Activated CD8-positive, alpha-beta memory T cell treated with anti-CD3 and anti-CD28 coated beads for 36 hours (primary cell): ENCODE results near the gene KIF26B. TPM values are rescaled to one million over a fixed set of nuclear protein-coding genes. Genes with fewer than 3 reads are reported as not detected.
"Not testable (repeated sequence)": the region's sequence is repeated elsewhere in the genome, so short reads cannot be mapped to it uniquely, and the experiment has no call there.

Experiments
- CTCF ChIA-PET: fragments of 350-600 bp; sonication (Branson Sonifier 250); formaldehyde crosslinking; loops from one replicate; lab custom pipeline; 2021; ENCODE audit warnings: antibody characterized with exemption; lab: Charles Lee
- POLR2A ChIA-PET: fragments of 350-600 bp; sonication (Branson Sonifier 250); formaldehyde crosslinking; loops from one replicate; lab custom pipeline; 2021; ENCODE audit warnings: antibody characterized with exemption; lab: Charles Lee
- total RNA-seq, 2 experiments: library from RNA; stranded (reverse); gene quantifications; one replicate each; pipeline ENCODE4 v1.2.3, GENCODE V29; 2021

Gene KIF26B
- total RNA-seq, 2 experiments from 2014 or later: 0.17 to 0.31 TPM

DNA sequence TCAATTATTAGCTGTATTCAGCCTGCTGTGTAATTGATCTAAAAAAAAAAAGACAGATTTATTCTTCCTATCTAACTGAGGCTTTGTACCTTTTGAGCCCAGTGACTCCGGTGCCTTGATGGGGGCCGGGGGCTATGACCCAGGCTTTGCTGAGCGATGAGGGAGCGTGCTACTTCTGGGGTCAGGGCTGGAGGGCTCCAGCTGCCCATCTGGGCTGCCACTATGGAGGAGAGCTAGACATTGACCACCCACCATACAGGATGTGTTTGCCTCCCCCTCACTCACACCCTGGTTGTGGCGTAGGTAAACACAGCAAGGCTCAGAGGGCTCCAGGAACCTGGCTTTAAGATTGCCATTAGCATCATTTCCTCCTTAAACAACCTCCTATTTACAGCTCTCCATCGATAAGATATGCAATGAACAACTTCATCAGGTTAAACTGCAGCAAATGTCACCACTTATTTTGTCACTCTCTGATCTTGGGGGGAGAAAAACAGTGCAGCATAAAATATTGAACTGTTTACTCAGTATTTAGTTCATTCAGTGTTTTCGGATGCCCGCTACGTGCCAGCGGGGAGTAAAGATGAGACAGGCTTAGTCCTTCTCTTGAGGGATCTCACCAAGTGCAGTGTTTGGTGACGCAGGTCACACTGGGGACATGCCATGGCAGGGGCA is 231.6 kb downstream of the KIF26B start:
- ChIA-PET POLR2A (no interaction called here), CTCF (no interaction called here)

DNA sequence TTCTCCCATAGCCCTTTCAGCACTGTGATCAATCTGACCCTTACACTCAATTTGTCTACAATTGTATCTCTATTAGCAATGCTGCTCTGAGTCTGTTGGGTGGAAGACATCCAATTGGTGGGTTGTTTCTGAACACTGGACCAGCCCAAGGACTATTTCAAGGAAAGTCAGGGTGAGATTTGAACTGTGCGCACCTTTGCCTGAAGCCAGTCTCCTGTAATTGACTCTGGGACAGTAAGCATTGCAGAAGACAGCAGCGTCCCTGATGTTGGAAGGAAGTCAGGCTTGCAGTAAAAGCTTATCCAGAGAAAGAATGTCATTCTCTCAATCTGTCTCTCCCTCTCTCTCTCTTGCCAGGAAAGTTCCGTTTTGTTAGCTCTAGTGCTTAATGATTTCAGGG is 233.9 kb downstream of the KIF26B start:
- CTCF ChIA-PET: no interaction called here
- POLR2A ChIA-PET: no interaction called here

DNA sequence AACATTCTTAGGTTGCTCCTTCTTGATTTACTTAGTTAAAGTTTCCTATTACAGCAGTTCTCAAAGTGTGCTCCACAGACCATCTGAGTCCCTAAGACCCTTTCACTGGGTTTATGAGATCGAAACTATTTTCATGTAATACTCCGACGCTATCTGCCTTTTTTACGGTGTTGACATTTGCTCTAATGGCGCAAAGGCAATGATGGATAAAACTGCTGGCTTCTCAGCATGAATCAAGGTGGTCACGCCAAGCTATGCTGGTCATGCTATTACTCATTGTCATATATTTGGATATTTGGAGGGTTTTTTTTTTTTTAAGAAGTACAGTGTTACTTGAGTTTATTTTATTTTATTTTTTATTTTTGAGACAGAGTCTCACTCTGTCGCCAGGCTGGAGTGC is 235.1 kb downstream of the KIF26B start:
- ChIA-PET CTCF (no interaction called here), POLR2A (no interaction called here)

DNA sequence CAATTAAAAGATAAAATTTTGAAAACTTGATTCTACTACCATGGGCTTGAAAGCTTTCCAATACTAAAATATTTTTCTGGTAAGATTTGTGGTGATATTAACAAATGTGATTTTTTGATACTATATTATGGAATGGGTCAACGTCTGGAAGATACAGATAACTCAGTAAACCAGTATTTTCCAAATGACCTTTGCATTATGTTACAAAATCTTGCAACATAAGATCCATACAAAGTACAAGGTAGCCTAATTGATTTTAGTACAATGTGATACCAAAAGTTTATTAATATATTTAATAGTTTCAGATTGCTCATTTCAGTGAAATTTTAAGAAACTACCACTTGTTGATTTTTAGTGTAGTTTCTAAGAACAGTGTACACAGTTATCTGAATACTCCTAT is 236.2 kb downstream of the KIF26B start:
- CTCF ChIA-PET: no interaction called here
- POLR2A ChIA-PET: no interaction called here

DNA sequence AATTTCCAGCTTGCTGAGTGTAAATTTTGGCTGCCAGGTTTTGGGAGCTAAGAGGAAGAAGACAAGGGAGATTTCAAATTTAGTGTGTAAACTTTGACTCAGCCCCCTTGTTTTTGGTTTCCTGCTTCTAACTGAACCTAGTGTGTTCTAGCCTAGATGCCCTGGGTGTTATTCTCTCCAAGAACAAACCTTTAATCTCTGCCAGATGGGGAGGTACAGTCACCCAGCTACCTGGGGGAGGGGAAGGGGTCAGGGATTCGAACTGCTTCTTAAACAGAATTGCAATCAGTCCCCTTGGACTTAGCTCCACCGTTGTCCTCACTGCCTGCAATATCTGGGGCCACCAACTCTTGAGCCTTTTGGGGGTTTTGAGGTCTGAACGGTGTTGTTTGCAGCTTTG is 238.9 kb downstream of the KIF26B start:
- POLR2A ChIA-PET: no interaction called here
- CTCF ChIA-PET: no interaction called here

DNA sequence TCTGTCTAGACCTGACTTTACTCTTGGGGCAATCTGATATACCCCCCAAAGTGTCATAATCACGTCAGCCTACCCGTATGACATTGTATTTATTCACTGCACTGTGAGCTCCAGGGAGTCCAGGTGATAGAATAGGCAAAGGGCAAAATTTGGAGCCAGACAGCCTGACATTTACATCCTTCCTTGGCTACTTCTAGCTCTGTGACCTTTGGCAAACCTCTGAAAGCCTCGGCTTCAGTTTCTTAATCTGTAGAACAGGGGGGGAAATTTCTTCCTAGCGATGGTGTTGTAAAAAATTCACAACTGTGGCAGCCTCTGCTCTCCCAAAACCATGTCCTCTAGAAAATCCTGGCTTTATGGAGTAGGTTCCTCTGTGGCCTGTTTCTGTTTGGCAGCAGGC is 240.9 kb downstream of the KIF26B start:
- POLR2A ChIA-PET: no interaction called here
- CTCF ChIA-PET: no interaction called here

GRCh38 chr1:245396615-245397014 is 241.8 kb downstream of the KIF26B start:
- ChIA-PET CTCF (no interaction called here), POLR2A (no interaction called here)

GRCh38 chr1:245397771-245398170 is 243.0 kb downstream of the KIF26B start:
- POLR2A ChIA-PET: no interaction called here
- CTCF ChIA-PET: no interaction called here

DNA sequence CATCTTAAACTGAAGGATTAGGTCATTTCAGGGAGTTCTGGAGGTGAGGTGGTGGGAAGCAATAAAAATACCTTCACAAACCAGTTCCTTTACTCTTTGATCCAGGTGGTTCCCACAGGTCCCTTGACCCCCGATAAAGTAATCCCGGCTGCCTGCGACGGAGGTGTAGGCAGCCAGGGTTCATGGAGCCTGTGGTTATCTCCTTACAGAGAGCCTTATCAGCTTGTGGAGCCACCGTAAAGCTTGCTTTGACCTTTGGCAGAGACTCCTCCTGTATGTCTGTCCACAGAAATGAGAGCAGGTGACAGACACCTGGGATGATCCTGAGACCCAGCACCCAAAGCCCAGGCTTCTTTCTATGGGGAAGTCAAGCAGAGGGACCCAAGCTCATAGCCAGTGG is 243.4 kb downstream of the KIF26B start:
- ChIA-PET CTCF (no interaction called here), POLR2A (no interaction called here)

DNA sequence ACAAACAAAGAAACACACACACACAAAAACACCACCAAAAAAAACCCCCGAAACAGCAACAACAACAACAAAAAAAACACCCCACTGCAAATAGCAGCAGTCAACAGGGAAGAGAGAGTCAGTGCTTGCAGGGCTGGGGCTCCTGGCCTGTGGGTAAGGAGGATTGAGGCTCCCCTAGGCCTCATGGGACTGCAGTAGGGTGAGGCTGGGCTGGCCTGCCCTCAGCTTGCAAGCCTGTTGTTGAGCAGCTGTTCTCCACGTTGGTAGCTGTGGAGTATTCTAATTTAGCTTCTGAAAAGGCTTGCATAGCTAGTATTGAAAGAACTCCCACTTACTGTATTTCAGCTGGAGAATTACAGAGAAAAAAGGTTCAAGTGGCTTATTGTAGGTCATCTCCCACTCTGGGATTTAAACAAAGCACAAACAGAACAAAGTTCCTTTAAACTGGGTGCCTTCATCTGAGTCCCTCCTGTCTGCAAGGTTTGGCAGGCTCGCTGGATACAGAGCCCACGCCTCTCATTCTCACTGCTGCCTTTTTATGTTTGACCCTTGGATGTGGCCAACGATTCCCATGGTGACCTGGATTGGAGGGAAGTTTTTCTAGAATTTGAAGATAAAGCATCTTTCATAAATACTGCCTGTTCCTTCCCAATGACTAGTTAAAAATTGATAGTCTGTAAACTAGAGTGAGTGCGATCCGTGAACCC is 247.2 kb downstream of the KIF26B start:
- POLR2A ChIA-PET: no interaction called here
- CTCF ChIA-PET: interaction anchor here (0.9 kb wide), 1 partner anchor 174 kb away, joined by 3 read pairs; no protein-coding TSS in a partner anchor

DNA sequence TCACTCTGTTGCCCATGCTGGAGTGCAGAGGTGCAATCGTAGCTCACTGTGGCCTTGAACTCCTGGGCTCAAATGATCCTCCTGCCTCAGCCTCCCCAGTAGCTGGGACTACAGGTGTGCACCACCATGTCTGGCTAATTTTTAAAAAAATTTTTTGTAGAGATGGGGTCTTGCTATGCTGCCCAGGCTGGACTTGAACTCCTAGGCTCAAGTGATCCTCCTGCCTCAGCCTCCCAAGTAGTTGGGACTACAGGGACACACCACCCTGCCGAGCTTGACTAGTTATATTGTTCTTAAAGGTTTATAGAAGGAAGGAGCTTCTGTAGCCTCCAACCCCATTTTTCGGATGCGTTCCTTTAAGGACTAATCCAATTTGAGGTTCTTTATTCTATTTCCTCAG is 248.2 kb downstream of the KIF26B start:
- POLR2A ChIA-PET, CTCF ChIA-PET: not testable (repeated sequence)

GRCh38 chr1:245404527-245404926 is 249.7 kb downstream of the KIF26B start:
- POLR2A ChIA-PET: no interaction called here
- CTCF ChIA-PET: interaction anchor here (1.2 kb wide), 1 partner anchor 167 kb away, joined by 3 read pairs; no protein-coding TSS in a partner anchor

- ChIA-PET POLR2A (no interaction called here), CTCF (interaction anchor here (1.2 kb wide), 1 partner anchor 167 kb away, joined by 3 read pairs; no protein-coding TSS in a partner anchor)
Observed at GRCh38 chr1:245404952-245405351, 250.2 kb downstream of the KIF26B start.

- CTCF ChIA-PET: no interaction called here
- POLR2A ChIA-PET: no interaction called here
Observed at GRCh38 chr1:245406426-245406825, 251.6 kb downstream of the KIF26B start.

- ChIA-PET CTCF (no interaction called here), POLR2A (no interaction called here)
Observed at GRCh38 chr1:245407983-245408382, 253.2 kb downstream of the KIF26B start.

- ChIA-PET CTCF (no interaction called here), POLR2A (no interaction called here)
Observed at GRCh38 chr1:245409341-245410195, 254.8 kb downstream of the KIF26B start.

DNA sequence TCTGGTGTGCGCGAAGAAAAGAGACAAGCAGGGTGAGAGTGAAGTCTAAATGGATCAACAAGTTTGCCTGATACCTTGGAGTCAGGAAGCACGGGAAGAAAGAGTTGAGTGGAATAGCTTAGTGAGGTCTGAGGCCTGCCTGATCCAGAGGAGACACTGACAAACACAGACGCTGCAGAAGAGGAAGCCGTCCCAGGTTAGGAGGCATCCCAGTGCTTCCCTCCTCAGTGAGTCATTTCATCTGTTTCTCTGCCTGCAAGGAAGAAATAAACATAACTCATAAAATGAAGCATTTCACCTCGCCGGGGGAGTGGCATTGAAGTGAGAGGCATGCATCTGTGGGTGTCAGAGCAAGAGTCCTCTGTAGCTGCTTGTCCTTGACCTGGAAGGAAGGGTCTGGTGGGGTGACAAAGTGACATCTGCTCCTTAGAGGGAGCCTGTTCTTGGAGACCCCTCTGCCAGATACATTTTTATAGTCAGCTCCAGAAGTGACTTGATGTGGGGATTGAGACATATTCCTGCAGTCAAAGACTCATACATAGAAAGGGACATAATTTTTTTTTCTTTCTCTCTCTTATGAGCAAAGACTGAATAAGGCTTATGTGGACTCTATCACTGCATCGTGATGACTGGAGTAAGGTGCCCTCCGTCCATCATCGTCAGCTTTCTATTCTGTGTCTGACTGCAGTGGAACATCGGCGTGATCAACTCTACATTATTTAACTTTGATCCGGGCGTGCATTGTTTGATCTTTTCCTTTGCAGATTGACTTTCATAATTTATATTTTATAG is 256.7 kb downstream of the KIF26B start:
- CTCF ChIA-PET: no interaction called here

GRCh38 chr1:245412306-245412705 is 257.5 kb downstream of the KIF26B start:
- CTCF ChIA-PET: no interaction called here
- POLR2A ChIA-PET: no interaction called here

More for the DNA sequence above, 256.7 kb downstream of the KIF26B start:
- POLR2A ChIA-PET: no interaction called here

- CTCF ChIA-PET: no interaction called here
- POLR2A ChIA-PET: interaction anchor here (0.6 kb wide), 1 partner anchor 236 kb away, joined by 3 read pairs; no protein-coding TSS in a partner anchor
Observed at GRCh38 chr1:245416781-245417180, 262.0 kb downstream of the KIF26B start.
